Cardiac muscle cell (in vitro differentiated cells and primary cell): Measurements from ENCODE around the gene HAX1. TPM values are rescaled to one million over a fixed set of nuclear protein-coding genes. Genes with fewer than 3 reads are reported as not detected.

Source experiments
- DNase-seq, 2 donors: peaks; one replicate each; pipeline versions ENCODE4 v3.0.0 to v3.0.0-alpha.2; 2010 to 2017; ENCODE audit warnings: low read depth in 1 of 2, low spot score in 1 of 2
- H3K27ac ChIP-seq: fragments of 200-600 bp; sonication (generic); 2 replicates; pipeline ENCODE4 v1.5.1; 2016
- H3K27me3 ChIP-seq: fragments of 200-600 bp; sonication (generic); 2 replicates; pipeline ENCODE4 v1.6.0; 2016; ENCODE audit warnings: control low read depth
- H3K36me3 ChIP-seq: fragments of 200-600 bp; sonication (generic); 2 replicates; pipeline ENCODE4 v1.5.1; 2016; ENCODE audit warnings: control low read depth
- H3K4me1 ChIP-seq: fragments of 200-600 bp; sonication (generic); 2 replicates; pipeline ENCODE4 v1.8.1; 2017; ENCODE audit warnings: low read depth, mild to moderate bottlenecking, mixed run types
- H3K4me3 ChIP-seq: fragments of 200-600 bp; sonication (generic); 2 replicates; pipeline ENCODE4 v1.5.1; 2016; ENCODE audit warnings: mild to moderate bottlenecking
- H3K9me3 ChIP-seq: fragments of 200-600 bp; sonication (generic); 2 replicates; pipeline ENCODE4 v1.5.1; 2017; ENCODE audit warnings: low read depth, mild to moderate bottlenecking, control low read depth
- polyA plus RNA-seq: library from polyadenylated mRNA; unstranded; fragments of >200 nt; fragmentation: Nextera tagmentation; extraction: Ambion mirVana; gene quantifications from 2 replicates; pipeline ENCODE4 v1.2.1, GENCODE V29; 2016
- total RNA-seq: library from RNA; depleted of rRNA; stranded (reverse); fragments of >200 nt; gene quantifications from 2 replicates; pipeline ENCODE4 v1.2.3, GENCODE V29; 2016
- TF ChIP-seq, protein P1 (sequence below): IDR thresholded peaks from 2 replicates; pipeline ENCODE4 v1.5.1; 2012; ENCODE audit warnings: low read depth, mild to moderate bottlenecking, low read length

The HAX1 gene
- total and polyA plus RNA-seq, 2 experiments from 2014 or later: 92.1 to 106 TPM

DNA sequence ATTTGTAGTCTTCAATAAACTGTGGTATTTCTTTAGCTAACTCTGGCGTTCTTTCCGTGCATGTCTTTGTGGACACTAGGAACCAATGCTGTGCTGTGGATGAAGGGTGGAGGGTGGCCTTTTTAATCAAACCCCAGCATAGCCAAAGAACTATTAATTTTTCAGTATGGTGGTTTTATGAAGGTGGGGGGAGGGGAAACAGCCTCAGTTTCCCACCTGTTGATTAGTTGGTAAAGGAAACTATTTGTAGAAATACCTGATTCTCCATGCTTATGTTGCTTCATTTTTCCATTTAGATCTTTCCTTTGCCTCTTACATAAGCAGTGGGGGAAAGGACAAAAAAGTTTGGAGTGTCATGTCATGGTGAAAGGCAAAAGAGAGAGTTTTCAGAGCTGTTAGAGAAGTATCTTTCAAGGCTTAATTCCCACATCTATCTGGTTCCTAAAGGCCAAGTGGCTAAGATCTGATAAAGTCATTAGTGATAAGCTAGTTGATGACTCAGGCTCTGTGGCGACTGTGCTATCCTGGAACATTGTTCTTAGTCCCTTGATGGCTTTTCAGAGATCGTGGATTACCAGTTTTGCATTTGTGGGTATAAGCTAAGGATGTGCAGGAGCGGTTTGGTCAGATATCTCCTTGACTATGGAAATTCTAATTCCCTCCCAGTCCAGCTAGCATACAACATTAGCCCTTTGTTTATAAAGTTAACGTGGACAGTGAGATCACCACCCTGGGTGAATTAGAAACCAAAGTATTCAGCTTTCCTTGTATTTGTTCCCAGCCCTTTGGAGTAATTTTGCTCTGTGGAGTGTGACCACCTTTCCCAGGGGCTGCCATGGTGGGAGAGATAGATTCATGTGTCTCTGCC lies 8.7 kb upstream of the HAX1 start:
- Histone ChIP-seq H3K27me3 (no peaks in the 10 kb centered on the region), H3K4me1 (peaks cover 19% of the 10 kb centered on the region), H3K4me3 (no peak overlapping the region), H3K9me3 (no peaks in the 10 kb centered on the region), H3K27ac (peak overlapping the region; percentile 80), H3K36me3 (peaks cover 51% of the 10 kb centered on the region)
- DNase-seq: no peak
- TF ChIP-seq, protein P1, sequence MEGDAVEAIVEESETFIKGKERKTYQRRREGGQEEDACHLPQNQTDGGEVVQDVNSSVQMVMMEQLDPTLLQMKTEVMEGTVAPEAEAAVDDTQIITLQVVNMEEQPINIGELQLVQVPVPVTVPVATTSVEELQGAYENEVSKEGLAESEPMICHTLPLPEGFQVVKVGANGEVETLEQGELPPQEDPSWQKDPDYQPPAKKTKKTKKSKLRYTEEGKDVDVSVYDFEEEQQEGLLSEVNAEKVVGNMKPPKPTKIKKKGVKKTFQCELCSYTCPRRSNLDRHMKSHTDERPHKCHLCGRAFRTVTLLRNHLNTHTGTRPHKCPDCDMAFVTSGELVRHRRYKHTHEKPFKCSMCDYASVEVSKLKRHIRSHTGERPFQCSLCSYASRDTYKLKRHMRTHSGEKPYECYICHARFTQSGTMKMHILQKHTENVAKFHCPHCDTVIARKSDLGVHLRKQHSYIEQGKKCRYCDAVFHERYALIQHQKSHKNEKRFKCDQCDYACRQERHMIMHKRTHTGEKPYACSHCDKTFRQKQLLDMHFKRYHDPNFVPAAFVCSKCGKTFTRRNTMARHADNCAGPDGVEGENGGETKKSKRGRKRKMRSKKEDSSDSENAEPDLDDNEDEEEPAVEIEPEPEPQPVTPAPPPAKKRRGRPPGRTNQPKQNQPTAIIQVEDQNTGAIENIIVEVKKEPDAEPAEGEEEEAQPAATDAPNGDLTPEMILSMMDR: no peak

DNA sequence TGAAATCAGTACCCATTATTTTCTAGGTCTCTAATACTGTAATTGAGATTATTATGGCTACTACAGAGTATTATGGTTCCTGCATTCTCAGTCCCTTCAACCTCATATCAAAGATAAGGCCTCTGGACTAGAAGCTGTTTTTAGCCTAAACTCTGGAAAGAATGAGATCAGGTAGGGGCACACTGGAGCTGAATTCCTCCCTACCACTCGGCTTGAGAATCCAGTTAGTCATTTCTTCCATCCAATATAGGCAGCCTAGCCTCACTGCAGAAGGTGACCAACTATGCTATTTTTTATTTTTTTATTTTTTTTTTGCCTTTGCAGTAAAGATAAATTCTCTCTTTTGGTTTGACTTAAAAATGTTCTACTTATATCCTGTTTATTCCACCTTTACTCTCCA lies 8.0 kb upstream of the HAX1 start:
- Histone ChIP-seq H3K4me3 (no peak overlapping the region), H3K36me3 (peaks cover 52% of the 10 kb centered on the region), H3K27ac (peak overlapping the region; percentile 80), H3K27me3 (no peaks in the 10 kb centered on the region), H3K4me1 (peaks cover 19% of the 10 kb centered on the region), H3K9me3 (no peaks in the 10 kb centered on the region)
- TF ChIP-seq, protein P1: no peak
- no peak for DNase-seq

DNA sequence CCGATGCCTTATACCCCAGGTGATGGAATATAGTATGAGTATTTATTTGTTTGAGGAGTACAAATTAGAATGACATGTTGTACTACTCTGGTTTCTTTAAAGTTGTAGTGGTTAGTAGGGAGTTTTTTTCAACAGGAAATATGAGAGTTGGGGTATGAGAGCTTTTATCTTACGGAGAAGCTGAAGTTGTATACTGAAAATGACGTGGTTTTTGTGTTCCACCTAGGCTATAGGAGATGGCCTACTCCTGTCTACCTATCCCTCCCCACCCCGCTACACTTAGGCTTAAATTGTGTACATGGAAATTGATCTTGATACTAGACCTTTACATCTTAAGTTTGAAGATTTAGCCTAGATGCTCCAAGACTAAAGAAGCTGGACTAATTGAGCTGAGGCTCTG lies 6.8 kb upstream of the HAX1 start:
- Histone ChIP-seq H3K27me3 (no peaks in the 10 kb centered on the region), H3K4me3 (no peak overlapping the region), H3K4me1 (peaks cover 19% of the 10 kb centered on the region), H3K27ac (peak overlapping the region; percentile 80), H3K9me3 (no peaks in the 10 kb centered on the region), H3K36me3 (peaks cover 41% of the 10 kb centered on the region)
- TF ChIP-seq, protein P1: no peak
- DNase-seq: no peak

DNA sequence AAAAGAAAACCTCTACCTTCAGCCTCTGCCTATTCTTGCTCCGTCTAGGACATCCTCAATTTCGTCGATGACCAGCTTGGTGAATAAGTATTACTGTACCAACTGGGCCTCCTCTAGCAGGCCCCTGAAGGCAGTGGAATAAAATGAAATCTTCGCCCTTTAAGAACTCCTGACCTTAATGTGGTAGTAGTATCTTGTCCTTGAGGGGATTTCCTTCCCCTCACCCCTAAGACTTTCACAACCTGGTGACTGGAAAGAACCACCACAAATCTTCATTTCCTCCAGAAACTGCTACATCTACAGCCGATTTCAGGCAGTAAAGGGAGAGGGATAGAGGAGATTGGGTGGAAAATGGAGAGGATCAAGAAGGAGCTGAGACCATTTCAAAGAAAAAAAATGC lies 1.6 kb upstream of the HAX1 start:
- no peak overlapping the region for H3K4me3 ChIP-seq
- H3K27ac ChIP-seq: no peak overlapping the region
- H3K27me3 ChIP-seq: no peaks in the 10 kb centered on the region
- DNase-seq: no peak
- TF ChIP-seq, protein P1: no peak
- peaks cover 13% of the 10 kb centered on the region for H3K36me3 ChIP-seq
- no peaks in the 10 kb centered on the region for H3K9me3 ChIP-seq
- no peaks in the 10 kb centered on the region for H3K4me1 ChIP-seq

DNA sequence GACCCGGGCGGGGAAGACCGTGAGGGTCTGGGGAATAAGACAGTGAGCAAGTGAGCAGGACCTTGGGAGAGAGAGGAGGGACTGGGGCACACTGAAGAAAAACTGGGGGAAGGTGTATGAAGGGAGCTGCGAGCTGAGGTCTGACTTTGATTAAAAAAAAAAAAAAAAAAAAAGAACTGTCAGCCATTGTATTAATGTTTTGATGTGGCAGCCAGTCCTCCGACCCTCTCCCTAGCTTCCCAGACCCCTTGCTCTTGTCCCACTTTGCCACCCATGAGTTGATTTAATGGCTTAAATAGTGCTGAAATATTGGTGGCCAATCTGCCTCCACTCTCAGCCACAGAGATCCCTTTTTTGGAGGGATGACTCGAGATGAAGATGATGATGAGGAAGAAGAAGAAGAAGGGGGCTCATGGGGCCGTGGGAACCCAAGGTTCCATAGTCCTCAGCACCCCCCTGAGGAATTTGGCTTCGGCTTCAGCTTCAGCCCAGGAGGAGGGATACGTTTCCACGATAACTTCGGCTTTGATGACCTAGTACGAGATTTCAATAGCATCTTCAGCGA lies 652 bp downstream of the HAX1 start:
- no peaks in the 10 kb centered on the region for H3K27me3 ChIP-seq
- TF ChIP-seq, protein P1: no peak
- H3K36me3 ChIP-seq: peaks cover 7% of the 10 kb centered on the region
- peak overlapping the region; percentile 90 for H3K4me3 ChIP-seq
- DNase-seq: no peak
- peak overlapping the region; percentile 69 for H3K27ac ChIP-seq
- H3K4me1 ChIP-seq: no peaks in the 10 kb centered on the region
- no peaks in the 10 kb centered on the region for H3K9me3 ChIP-seq
